Measurements from ENCODE around the gene SLC9A4.

Gene SLC9A4, protein sequence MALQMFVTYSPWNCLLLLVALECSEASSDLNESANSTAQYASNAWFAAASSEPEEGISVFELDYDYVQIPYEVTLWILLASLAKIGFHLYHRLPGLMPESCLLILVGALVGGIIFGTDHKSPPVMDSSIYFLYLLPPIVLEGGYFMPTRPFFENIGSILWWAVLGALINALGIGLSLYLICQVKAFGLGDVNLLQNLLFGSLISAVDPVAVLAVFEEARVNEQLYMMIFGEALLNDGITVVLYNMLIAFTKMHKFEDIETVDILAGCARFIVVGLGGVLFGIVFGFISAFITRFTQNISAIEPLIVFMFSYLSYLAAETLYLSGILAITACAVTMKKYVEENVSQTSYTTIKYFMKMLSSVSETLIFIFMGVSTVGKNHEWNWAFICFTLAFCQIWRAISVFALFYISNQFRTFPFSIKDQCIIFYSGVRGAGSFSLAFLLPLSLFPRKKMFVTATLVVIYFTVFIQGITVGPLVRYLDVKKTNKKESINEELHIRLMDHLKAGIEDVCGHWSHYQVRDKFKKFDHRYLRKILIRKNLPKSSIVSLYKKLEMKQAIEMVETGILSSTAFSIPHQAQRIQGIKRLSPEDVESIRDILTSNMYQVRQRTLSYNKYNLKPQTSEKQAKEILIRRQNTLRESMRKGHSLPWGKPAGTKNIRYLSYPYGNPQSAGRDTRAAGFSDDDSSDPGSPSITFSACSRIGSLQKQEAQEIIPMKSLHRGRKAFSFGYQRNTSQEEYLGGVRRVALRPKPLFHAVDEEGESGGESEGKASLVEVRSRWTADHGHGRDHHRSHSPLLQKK

DNA sequence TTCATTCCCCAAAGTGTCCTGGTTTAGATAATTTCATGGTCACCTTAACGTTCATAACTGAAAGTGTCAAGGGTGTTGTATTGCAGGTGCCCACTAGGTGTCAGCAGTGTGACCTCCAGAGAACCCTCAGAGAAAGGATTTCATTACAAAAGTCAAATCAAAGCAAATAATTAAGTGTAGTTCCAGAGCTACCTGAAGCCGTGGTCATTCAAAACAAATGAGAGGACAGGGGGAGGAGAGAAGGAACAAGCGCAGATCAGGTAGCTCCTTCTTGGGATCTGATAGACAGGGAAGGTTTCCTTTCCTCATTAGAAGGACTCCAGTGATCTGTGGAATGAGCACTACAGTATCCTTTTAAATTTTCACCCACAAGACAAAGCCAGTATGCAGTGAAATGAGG, at the start of gene SLC9A4:
Gene SLC9A4, plus strand, starts transcription at position 207 of the 400 bp plus-strand sequence. CDS start 534 bp downstream, outside the sequence.
- no peak for DNase-seq (ENCODE audit: low read depth)

DNA sequence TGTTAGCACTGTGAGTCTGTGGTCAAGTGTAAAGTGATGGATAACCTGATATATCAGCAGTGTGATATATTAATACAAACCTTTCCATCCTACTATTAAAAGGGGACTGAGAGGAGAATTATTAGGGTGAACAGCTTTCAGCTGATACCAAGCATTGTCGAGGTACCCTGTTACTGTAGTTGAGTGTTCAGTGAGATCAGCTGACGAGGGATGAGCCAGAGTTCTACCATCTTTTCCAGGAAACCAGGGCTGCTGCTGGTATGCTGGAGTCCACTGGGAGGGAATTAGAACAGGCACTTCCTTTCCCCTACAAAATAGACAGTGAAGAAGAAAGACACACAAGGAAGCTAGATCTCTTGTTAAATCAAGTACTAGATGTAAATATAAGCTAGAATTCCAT, 49.7 kb upstream of the SLC9A4 start:
- DNase-seq (ENCODE audit: low read depth) = no peak

DNA sequence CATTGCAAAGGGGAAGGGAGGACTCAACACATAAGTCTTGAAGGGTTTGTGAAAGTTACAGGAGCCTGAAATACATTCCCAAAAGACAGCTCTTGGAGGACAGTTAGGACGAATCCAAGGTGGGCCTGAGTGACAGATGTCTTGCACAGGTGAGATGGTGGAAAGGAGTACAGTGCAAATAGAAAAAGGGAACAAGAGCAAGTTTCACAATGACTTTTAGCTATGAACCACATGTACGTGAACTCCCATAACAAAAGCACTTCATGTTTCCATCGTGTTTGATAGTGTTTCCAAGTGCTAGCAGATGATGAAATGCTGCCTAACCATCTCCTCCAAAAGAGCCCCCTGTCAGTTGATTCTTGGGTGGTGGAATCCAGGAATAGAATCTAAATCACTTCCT, 48.3 kb upstream of the SLC9A4 start:
- DNase-seq (ENCODE audit: low read depth) = no peak

DNA sequence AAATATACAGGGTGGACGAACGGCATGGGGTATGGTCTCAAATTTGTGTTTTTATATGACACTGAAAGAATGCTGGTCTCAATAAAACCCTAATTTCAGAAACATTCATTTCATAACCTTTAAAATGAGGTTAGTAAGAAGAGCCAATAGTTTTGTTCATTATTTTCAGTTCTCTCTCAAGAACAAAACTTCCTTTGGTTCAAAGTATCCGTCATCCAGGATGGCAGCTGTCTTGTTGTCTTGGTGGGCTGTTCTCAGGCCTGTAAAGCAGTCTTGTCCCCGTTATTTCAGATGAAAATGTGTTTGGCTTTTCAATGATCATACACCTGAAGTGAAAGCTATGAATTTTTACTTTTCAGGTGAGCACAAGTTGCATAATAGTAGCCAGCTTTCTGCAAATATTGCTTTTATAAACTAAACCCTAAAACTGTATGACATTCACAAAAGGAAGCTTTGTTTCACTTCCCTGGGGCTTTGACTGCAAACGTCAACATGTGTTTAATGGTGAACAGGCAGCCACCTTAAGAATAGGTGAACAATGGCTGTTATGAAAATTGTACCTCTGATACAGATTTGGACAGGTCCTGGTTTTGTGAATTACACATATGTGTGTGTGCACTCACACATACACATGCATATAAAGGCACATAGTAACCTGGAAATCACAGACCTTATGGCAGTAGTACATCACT, 47.4 kb upstream of the SLC9A4 start:
- no peak for DNase-seq (ENCODE audit: low read depth)

DNA sequence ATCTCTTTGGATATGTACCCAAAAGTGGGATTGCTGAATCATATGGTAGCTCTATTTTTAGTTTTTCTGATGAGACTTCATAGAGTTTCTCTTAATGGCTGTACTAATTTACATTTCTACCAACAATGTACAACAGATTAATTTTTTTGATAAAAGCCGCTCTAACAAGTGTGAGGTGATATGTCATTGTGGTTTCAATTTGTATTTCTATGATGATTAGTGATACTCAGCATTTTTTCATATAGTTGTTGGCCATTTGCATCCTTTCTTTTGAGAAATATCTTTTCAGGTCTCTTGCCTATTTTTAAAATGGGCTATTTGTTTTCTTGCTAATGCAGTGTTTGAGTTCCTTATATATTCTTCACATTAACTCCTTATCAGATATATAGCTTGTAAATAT, 45.8 kb upstream of the SLC9A4 start:
- no peak for DNase-seq (ENCODE audit: low read depth)

DNA sequence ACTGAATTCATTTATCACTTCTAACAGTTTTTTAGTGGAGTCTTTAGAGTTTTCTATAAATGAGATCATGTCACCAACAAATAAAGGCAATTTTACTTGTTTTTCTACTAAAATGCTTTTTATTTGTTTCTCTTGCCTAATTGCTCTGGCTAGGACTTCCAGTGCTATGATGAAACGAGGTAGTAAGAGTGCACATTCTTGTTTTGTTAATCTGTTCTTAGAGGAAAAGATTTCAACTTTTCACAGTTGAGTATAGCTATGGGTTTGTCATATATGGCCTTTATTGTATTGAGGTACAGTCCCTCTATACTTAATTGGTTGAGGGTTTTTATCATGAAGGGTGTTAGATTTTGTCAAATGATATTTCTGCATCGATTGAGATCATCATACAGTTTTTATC, 44.5 kb upstream of the SLC9A4 start:
- DNase-seq (ENCODE audit: low read depth) = no peak

DNA sequence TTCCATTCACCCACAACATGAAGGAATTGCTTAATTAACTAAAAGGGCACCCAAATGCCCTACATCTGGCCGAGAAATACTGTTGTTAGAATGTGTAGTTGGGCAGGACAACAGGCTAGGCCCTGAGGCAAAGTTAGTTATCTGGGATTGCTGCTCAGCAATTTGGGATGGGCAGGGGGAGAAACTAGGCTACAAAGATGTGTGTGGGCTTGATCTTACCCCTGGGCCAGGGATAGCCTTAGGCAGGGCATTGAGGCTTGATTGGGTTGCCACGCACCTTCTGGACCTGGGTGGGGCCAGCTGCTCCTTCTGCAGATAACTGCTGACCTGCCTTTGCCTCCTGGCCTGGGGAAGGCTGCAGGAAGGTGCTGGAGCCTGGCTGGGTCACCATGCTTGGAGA, 40.6 kb upstream of the SLC9A4 start:
- DNase-seq (ENCODE audit: low read depth) = no peak

DNA sequence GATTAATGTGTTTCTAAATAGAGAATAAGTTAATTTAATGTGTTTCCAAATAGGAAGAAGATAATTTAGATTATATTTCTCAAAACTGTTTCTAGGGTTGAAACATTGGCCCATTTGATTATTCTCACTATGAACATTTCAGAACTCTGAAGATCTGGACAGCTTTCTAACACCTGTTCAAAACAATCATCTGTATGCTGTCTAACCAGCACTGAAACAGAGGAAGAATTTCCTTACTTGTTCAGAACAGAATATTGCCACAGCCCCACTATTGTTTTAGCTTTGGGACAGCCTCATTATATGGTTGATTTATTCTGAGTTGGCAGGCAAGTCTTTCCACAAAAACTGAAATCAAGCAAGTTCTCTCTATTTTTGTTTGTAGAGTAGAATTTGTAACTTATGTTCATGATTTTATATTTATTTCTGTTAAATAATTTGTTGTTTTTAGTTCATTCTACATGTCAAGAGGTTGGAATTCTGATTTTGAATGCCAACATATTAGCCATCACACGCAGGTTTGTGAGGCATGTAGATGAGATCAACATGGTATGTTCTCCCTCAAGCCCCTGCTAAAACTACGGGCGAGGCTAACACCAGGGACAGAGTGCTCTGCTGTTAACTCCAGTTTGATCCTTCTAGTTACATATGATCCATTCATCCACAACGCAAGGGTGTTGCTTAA, 38.9 kb upstream of the SLC9A4 start:
- DNase-seq (ENCODE audit: low read depth) = no peak

DNA sequence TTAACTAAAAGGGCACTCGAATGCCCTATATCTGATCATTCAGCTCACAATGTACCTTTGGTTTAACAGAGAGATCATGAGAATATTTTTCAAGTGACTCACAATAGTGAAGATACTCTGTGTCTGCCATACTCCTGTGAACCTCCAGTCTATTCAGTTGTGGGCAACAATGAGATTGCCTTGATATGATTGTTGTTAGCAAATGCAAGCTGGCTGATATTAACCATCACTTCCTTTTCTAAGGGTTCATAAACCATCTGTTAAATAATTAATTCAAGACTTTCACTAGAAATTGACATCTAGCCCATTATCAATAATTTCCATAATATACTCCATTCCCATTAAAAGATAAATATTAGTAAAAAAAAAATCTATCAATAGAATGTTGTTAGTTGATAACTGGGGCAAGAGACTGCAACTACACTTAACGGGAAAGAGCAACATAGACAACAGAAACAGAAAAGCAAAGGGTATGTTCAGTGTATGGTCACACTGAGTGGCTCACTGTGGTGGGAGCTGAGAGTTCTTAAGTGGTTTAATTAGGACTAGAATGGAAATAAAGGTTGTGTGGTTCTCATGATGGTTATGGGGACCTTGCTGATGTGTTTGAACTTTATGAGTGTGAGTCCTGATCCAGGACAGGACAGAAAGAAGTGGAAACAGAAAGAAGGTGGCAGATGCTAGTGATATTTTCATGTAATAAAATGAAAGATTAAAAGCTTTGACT, 38.2 kb upstream of the SLC9A4 start:
- no peak for DNase-seq (ENCODE audit: low read depth)

DNA sequence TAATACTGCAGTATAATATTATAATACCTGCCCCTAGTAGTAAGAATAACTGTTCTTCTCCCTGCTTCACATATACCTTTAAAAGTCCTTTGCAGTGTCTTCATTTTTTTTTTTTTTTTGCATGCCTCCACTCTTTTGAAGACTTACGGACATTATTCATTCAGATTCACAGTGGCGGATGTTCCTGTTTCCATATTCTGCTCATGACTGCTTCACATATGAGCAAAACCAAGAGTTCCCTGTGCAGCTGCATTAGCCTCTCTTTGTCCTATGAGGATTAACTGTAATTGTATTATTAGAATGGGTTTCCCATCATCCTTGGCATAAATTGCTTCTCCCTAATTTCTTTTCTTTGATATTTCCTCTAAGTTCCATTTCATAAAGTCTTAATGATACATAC, 37.3 kb upstream of the SLC9A4 start:
- DNase-seq (ENCODE audit: low read depth) = no peak

DNA sequence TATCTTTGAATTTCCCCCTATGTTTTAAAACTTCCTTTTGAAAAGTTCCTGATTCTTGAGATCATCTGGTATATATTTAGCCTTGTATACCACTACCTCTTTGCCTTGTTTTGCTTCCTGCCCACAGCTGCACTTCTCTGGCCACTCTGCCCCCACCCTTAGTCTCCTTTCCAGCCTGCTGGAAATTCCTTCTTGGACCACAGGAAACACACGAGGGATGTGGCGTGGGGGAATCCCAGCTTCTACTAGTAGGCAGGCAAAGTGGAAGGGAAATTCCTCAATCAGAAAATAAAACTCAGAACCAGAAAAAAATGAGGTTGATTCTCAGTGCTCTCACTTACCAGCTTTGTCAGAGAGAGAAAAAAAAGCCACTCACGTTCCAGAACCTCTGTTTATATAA, 36.7 kb upstream of the SLC9A4 start:
- no peak for DNase-seq (ENCODE audit: low read depth)

DNA sequence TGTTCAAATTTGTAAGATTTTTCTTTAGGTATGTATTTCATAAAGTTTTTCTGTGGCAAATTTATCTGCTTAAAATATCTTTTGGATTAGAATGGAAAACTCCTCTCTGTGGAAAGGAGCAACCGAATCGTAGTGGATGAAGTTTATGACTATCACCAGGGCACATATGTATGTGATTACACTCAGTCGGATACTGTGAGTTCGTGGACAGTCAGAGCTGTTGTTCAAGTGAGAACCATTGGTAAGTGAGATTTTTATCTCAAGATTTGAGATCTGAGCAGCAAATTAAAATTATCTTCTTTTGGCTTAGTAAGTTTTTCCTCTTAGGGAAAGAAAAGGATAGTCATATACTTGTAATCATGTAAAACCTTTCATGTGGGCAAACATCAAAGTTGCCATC, 35.9 kb upstream of the SLC9A4 start:
- no peak for DNase-seq (ENCODE audit: low read depth)

DNA sequence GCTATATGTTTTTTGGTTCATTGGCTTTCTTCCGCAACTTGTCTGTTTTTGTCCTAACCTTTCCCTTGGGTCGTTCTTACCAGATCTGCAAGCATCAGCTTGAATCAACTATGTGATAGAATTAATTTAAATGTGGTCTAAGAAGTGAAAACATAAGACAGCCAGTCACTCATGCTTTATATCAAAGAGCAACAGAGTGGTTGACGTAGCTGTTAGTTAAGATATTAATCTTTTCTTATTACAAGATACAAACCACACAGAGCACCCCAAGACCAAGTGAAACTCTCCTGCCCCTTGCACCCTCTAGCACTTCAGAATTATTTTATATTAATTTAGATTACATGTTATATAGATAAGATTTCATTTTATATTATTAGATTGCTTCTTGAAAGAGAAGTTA, 34.9 kb upstream of the SLC9A4 start:
- DNase-seq (ENCODE audit: low read depth) = no peak

DNA sequence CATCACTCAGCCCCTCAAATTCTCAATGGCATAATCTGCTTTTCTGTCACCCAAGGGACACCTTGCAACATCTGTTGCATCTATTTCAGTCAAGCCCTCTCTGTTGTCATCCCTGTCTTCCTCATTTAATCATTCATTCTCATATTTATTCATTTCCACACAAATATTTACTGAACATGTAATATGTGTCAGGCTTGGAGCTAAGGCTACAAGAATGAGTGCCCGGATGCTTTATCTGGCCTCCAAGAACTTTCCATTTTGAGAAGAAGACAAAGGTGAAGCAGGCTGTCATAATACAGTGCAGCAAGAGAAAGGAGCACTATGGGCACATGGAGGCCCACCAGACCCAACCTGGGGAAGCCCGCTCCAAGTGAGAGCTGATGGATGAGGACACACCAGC, 34.4 kb upstream of the SLC9A4 start:
- no peak for DNase-seq (ENCODE audit: low read depth)

DNA sequence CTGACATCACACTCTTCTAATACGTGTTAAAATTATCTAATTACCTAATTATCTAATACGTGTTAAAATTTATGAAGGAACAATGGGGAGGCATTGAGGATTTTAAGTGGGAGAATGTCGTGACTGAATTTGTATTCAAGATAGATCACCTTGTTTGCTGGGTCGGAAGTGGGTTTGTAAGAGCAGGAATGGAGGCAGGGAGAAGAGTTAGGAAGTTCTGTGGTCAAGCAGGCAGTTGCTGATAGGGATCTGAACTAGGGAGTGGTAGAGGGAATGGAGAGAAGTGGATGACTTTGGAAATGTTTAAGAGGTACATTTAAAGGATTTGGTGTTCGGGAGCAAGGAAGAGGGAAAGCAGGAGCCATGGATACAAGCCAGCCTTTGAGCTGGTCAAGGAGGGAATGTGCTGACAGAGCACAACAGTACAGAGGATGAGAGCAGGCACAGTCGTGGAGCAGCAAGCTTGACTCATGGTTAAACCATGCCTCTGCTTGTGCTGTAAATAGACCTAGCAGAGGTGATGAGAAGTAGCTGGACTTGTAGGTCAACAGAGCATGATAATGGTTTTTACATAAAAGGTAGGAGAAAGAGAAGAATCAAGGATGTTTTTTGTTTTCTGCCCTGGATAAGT, 33.8 kb upstream of the SLC9A4 start:
- DNase-seq (ENCODE audit: low read depth) = no peak

DNA sequence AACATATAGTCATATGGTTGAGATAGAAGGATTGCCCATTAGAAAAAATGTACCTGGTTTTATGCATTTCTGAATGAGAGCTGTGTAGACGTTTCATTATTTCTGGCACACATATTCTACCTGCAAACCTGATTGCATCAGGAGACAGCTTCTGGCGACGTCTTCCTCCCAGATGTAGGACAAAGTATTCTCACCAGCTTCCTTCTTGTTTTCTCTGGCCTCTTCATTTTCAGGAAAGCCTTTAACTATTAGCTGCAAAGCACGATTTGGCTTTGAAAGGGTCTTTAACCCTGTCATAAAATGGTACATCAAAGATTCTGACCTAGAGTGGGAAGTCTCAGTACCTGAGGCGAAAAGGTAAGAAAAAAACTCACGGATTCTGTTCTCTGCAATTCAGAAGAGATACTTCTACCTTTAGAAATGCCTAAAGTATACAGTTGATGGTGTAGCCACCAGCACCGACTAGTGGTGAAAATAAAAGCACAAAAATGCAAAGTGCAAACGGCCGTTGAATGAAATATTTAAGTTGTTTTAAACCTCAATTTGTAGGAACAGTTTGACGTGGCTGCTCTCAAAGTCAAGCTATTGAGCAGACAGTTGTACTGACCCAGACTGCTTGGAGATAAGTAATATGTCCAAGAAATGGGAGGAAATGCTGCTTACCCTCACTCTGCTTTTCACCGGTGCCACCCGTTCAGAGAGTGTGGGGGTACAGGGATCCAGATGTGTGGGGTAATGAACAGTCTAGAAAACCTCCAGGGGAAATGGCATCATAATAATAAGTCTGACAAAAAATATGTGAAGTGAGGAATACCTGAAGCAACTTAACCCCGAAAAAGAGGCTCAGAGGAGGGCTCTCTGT, 29.8 kb upstream of the SLC9A4 start:
- no peak for DNase-seq (ENCODE audit: low read depth)

DNA sequence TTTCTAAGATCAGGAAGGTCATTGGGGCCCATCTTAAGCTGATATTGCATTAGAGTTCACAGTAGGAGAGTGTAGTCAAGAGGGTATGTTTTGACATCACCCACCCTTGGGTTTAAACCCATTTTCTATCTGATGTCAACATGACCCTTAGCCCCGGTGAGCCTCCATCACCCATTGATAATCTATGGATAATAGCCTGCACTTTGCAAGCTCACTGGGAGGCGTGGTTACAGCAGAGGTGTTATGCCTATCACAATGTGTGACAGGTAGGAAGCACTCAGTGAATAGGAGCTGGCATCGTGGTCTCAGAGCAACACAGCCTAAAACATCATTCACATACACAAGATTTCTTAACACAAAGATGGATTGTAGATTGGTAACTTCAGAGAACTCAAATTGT, 28.8 kb upstream of the SLC9A4 start:
- DNase-seq (ENCODE audit: low read depth) = no peak

DNA sequence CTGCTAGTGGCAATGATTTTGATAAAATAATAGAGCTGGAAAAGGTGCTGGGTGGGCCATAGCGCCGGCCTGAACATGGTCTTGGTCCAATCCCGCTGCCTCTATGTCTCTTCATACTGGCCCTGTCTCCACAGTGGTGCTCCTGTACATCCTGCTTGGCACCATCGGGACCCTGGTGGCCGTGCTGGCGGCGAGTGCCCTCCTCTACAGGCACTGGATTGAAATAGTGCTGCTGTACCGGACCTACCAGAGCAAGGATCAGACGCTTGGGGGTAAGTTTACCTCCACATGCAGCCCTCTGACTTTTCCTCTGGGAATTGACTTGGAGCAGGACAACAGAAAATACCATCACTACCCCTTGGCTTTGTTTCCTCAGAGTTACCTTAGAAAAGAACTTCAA, 26.1 kb upstream of the SLC9A4 start:
- no peak for DNase-seq (ENCODE audit: low read depth)

DNA sequence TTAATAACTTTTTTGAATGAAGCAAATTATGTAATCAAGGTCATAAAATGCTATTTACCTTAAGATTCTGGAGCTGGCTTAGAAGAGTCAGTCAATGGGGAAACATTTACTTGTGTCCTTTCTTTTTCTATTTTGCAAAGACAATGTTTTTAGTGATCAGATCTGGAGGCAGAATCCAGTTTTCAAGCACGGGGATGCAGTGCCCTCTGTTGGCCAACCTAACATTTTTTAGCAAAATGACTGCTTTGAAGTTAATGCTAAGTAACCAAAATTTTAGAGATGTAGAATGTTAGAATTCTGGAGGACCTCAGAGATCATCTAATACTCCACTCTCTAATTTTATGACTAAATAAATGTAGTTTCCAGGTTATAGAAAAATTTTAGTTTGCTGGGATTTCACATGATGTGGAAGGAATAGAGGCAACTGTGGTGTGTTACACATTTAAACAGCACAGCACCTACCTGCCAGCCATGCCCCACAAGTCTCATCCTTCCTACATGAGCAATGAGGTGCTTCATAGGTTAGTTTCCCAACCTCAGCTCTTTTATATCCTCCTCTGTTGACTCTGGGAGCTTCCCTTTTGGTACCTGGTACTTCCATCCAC, 23.6 kb upstream of the SLC9A4 start:
- DNase-seq (ENCODE audit: low read depth) = no peak

DNA sequence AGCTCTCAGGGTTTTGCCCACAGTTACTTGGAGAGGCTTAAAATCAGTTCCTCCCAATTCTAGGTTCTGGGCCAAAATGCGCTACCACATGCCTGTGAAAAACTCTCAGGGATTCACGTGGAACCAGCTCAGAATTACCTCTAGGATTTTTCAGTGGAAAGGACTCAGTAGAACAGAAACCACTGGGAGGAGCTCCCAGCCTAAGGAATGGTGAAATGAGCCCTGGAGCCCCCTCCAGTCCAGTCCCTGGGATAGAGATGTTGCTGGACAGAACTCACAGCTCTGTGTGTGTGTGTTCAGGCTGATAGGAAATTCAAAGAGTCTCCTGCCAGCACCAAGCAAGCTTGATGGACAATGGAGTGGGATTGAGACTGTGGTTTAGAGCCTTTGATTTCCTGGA, 21.1 kb upstream of the SLC9A4 start:
- DNase-seq (ENCODE audit: low read depth) = no peak

Data from HS-27A (cell line).